NB4 (cell line): ENCODE results near the gene RHO.

Experiments
- CTCF ChIP-seq: IDR thresholded peaks from one replicate; pipeline ENCODE4 v1.5.1; 2012; ENCODE audit warnings: low read depth, low read length
- MAX ChIP-seq: IDR thresholded peaks from 2 replicates; pipeline ENCODE4 v1.6.1; 2011; ENCODE audit warnings: low read depth, low read length
- POLR2A ChIP-seq: IDR thresholded peaks from 2 replicates; pipeline ENCODE4 v1.6.1; 2011; ENCODE audit warnings: mild to moderate bottlenecking; ENCODE audit not compliant: insufficient read length; ENCODE audit errors: extremely low read depth

- TF ChIP-seq POLR2A: no peak
- TF ChIP-seq CTCF: no peak
- no peak for TF ChIP-seq MAX
These were observed 44.2 kb downstream of the RHO start for GRCh38 chr3:129572603-129573002.
